GM12878 (cell line): ENCODE results near the gene FAM89B.

ENCODE experiments used
- BRCA1 ChIP-seq: IDR thresholded peaks from 2 replicates; pipeline ENCODE4 v1.6.1; 2011; ENCODE audit warnings: low read depth, low read length, improper control_type of control experiment
- CHD4 ChIP-seq: fragments of 200-600 bp; sonication (generic); IDR thresholded peaks from 2 replicates; pipeline ENCODE4 v1.6.1; 2016; ENCODE audit warnings: mild to moderate bottlenecking
- CREB1 ChIP-seq: IDR thresholded peaks from 2 replicates; pipeline ENCODE4 v1.6.1; 2012; ENCODE audit warnings: low read depth, mild to moderate bottlenecking, inconsistent platforms
- CTCF ChIP-seq, 3 experiments: IDR thresholded peaks in 2 of 3; conservative IDR thresholded peaks in 1 of 3; 2 replicates each; pipeline ENCODE4 v1.5.1; 2011; ENCODE audit warnings: low read depth in 3 of 3, low read length in 3 of 3, mild to moderate bottlenecking in 3 of 3, control low read depth in 2 of 3, moderate library complexity in 2 of 3, inconsistent platforms in 1 of 3, mixed read lengths in 1 of 3; ENCODE audit not compliant: control insufficient read depth in 2 of 3, insufficient read depth in 1 of 3; ENCODE audit errors: extremely low read depth in 1 of 3
- EZH2 ChIP-seq: IDR thresholded peaks from 2 replicates; pipeline ENCODE4 v1.6.1; 2012; ENCODE audit warnings: low read depth, mild to moderate bottlenecking, control low read depth, inconsistent platforms, low read length, borderline replicate concordance; ENCODE audit not compliant: control insufficient read depth
- JUND ChIP-seq: IDR thresholded peaks from 2 replicates; pipeline ENCODE4 v1.6.1; 2012; ENCODE audit warnings: low read depth, mild to moderate bottlenecking, low read length, improper control_type of control experiment, moderate library complexity
- MAX ChIP-seq: IDR thresholded peaks from 2 replicates; pipeline ENCODE4 v1.6.1; 2012; ENCODE audit warnings: low read depth, low read length, improper control_type of control experiment
- NFYA ChIP-seq: IDR thresholded peaks from 2 replicates; pipeline ENCODE4 v1.6.1; 2011; ENCODE audit warnings: low read depth, mild to moderate bottlenecking, low read length, improper control_type of control experiment, borderline replicate concordance
- NR2C2 ChIP-seq: IDR thresholded peaks from 2 replicates; pipeline ENCODE4 v1.6.1; 2011; ENCODE audit warnings: borderline replicate concordance, low read depth; ENCODE audit not compliant: control insufficient read depth, insufficient read length
- PAX8 ChIP-seq: fragments of 450-650 bp; IDR thresholded peaks from 2 replicates; pipeline ENCODE4 v1.6.1; 2017; ENCODE audit warnings: mild to moderate bottlenecking, moderate library complexity
- TARDBP ChIP-seq: IDR thresholded peaks from 2 replicates; pipeline ENCODE4 v1.6.1; 2016; ENCODE audit warnings: borderline replicate concordance
- USF1 ChIP-seq: IDR thresholded peaks from 2 replicates; pipeline ENCODE4 v1.6.1; 2011; ENCODE audit warnings: borderline replicate concordance, low read depth, mild to moderate bottlenecking, moderate library complexity, mixed read lengths, low read length; ENCODE audit not compliant: insufficient read depth; ENCODE audit errors: extremely low read length
- ZNF24 ChIP-seq: fragments of 450-650 bp; IDR thresholded peaks from 2 replicates; pipeline ENCODE4 v1.6.1; 2017; ENCODE audit warnings: antibody characterized with exemption, mild to moderate bottlenecking
- TF ChIP-seq, protein P1 (sequence below): fragments of 450-650 bp; IDR thresholded peaks from 2 replicates; pipeline ENCODE4 v1.6.1; 2017; ENCODE audit warnings: mild to moderate bottlenecking

- TF ChIP-seq JUND: no peak
- TF ChIP-seq CTCF (IDR thresholded peaks at IDR 0.05 in 2 of 3, conservative IDR thresholded peaks at IDR 0.05 in 1 of 3; ENCODE audit: control insufficient read depth in 2 of 3, extremely low read depth in 1 of 3, insufficient read depth in 1 of 3, low read depth in 3 of 3, low read length in 3 of 3): no peak
- no peak for TF ChIP-seq EZH2
- no peak for TF ChIP-seq NFYA
- no peak for TF ChIP-seq USF1
- TF ChIP-seq TARDBP: no peak
- no peak for TF ChIP-seq NR2C2
- TF ChIP-seq MAX: no peak
- no peak for TF ChIP-seq CREB1
- TF ChIP-seq BRCA1: no peak
- TF ChIP-seq CHD4: no peak
- TF ChIP-seq PAX8: no peak
- TF ChIP-seq ZNF24: no peak
- TF ChIP-seq, protein P1, sequence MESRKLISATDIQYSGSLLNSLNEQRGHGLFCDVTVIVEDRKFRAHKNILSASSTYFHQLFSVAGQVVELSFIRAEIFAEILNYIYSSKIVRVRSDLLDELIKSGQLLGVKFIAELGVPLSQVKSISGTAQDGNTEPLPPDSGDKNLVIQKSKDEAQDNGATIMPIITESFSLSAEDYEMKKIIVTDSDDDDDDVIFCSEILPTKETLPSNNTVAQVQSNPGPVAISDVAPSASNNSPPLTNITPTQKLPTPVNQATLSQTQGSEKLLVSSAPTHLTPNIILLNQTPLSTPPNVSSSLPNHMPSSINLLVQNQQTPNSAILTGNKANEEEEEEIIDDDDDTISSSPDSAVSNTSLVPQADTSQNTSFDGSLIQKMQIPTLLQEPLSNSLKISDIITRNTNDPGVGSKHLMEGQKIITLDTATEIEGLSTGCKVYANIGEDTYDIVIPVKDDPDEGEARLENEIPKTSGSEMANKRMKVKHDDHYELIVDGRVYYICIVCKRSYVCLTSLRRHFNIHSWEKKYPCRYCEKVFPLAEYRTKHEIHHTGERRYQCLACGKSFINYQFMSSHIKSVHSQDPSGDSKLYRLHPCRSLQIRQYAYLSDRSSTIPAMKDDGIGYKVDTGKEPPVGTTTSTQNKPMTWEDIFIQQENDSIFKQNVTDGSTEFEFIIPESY: no peak
Observed at GRCh38 chr11:65619281-65619928, 47.1 kb downstream of the FAM89B start.
